Putamen (tissue), 1 donor: Measurements from ENCODE around the gene LTB4R.

ENCODE experiments used
- DNase-seq: peaks from one replicate; pipeline ENCODE4 v3.0.0-alpha.2; 2016; ENCODE audit warnings: low spot score

The LTB4R gene

DNA sequence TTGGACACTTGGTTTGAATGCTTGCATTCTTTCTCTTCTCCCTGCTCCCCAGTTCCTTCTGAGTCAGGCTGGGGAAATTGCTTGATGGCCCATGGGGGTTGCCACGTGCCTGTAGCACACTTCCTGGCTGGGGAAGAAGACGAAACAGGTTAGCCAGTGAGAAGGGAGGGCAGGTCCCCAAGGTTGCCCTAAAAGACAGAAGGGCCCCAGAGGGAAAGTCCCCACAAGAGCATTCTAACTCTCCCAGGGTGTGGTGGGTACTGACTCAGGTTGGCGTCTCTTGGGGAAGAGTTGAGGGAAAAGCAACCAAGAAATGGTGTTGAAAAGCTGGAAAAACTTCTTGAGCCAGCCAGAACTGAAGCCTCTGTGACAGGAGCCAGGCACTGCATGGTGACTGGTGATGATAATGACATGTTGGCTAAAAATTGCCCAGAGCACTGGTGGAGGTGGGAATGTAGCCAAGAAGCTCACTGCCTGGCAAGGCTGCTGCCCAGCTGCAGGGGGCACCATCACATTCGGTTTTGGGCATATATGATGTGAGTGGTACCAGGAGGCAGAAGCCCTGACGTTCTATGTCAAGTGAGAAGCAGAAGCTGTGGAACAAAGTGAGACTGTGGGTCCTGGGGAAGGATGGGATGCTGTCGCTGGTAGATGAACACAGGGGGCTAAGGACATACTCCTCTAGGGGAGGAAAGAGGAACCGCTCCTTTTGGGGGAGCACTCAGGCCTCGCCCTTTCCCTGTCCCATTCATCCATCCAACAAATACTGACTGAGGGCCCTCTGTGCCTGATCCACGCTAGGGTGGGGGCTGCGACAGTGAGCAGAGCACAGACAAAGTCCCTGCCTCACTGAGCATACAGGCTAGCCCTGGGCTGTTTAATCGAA lies 31.8 kb upstream of the LTB4R start:
- DNase-seq: peak; percentile 62

DNA sequence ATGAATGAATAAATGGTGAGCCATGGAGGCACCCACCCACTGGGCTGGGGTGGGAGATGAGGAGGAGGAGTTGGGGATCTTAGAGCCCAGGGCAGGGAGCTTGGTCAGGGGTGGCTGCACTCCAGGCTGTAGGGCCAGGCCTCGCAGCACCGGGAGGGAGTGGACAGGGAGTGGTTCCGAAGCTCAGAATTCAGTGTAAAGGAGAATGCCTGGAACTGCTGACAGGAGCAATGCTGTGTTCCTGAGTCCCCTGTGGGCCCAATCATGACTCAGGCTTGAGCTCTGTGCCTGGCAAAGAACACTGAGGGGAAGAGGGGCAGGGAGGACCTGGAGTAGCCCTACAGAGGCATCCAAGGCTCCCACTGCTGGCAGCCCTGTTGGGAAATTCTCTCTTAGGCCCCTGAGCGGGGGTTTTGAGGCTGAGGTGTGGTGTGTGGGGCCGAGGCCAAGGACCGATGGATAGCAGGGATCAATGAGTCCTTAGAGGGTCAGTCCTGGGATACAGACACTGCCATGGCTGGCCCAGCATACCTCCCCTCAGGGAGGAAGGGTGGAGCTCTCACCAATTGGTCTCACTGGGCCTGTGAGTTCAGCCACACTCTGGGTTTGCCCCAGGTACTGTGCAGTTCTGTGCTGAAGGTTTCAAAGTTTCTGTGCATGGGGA lies 30.4 kb upstream of the LTB4R start:
- no peak for DNase-seq

DNA sequence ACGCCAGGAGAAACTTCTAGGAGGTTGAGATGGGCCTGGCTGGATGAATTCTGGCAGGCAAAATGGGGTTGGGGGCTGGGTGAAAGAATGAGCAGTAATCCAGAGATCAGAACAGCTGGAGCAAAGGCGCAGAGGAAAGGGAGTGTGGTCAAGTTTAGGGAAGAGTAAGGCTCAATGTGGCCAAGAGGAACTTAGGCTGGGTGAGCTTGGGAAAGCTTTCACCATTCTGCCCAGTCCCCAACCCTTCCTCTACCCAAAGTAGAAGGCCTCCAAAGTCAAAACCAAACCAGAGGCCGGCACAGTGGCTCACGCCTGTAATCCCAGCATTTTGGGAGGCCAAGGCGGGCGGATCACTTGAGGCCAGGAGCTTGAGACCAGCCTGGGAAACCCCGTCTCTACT lies 29.7 kb upstream of the LTB4R start:
- DNase-seq: no peak

DNA sequence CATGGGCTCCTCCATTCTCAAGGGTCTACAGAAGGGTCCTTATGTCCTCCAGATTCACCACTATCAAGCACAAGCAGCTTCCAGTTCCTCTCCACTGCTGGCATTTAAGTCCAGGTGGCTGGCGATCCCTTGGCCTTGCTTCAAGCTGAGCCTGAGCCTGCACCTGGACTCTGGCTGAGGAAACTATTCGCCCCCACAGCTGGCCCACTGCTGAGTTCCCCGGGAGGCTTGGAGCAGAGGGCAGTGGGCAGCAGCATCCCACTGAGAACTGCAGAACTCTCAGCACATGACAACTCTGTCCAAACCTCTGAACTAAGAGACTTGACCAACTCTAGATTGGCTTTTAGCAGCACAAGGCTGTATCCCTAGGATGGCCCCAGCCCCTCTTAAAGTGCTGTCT lies 28.6 kb upstream of the LTB4R start:
- no peak for DNase-seq

DNA sequence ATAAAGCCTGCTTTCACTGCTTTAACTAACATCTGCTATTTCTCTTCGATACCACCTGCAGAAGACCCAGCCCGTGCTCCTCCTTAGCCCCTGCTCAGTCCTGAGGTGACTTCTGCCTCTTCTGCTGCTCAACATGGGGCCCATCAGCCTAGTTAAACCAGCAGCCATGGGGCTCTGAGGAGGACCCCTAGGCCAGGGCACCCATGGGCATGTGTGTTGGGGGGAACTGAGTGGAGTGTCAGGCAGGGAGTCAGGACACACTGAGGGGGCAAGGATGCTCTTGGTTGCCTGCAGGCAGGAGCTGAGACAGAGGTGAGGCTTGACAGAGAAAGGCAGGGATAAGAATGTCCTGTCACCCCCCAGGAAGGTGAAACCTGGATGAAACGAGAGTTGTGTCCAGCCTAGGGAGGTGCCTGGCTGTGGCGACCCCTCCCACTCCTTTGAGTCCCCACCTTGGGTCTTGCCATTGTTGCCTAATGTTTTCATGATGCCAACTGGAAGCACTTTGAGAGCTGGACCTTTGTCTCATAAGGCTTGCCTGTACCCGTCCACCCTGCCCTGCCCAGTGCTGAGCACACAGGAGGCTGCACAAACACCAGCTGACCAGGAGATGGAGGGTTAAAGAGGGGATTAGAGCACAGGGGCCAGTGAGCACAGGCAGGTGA lies 27.4 kb upstream of the LTB4R start:
- no peak for DNase-seq

DNA sequence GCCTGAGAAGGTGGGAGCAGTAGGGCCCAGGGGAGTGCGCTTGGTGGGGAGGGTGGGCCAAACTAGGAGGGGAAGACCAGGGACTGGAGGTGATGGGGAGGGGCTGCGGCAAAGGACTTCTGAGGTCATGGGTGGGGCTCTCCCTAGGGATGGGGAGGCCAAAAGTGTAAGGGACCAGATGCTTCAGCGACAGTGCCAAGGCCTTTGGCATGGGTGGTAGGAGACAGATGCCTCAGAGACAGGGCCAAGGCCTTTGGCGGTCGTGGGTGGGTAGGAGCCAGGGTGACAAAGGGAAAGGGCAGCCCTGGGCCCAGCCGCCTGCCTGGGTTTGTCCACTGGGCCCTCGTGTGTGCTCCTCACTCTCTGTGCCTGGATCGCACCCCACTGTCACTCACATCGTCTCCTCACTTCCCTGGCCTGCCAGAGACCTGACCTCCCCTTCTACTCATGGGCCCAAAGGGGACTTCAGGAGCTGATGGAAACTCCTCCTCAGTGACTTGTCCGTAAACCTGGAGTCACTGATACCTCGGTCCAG lies 26.7 kb upstream of the LTB4R start:
- no peak for DNase-seq

DNA sequence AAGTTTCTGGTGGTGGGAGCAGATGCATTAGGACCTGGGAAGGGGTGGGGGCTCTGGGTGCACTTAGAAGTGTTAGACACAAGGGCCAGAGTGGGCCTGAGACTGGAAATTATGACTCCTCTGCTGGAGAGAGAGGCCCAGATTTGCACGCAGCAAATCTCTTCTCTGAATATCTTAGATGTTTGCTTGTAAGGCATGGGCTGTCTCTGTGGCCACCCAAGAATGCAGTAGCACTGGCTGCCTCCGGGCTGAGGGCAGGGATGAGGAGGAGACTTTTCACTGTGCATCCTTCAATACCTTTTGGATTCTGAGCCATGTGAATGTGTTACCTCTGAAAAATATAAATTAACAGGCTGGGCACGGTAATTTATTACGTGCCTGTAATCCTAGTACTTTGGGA lies 26.0 kb upstream of the LTB4R start:
- no peak for DNase-seq

DNA sequence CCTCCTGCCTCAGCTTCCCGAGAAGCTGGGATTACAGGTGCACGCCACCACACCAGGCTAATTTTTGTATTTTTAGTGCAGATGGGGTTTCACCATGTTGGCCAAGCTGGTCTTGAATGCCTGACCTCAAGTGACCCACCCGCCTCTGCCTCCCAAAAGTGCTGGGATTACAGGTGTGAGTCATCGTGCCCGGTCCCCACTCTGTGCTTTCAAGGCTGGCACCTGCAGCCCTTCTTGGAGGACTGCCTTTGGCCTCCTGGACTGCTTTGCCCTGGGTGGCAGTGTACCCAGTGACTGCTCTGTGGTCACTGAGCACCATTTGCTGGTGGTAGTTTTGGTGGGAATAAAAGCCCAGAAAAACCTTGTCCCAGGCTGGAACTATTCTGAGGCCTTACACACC lies 24.3 kb upstream of the LTB4R start:
- no peak for DNase-seq

DNA sequence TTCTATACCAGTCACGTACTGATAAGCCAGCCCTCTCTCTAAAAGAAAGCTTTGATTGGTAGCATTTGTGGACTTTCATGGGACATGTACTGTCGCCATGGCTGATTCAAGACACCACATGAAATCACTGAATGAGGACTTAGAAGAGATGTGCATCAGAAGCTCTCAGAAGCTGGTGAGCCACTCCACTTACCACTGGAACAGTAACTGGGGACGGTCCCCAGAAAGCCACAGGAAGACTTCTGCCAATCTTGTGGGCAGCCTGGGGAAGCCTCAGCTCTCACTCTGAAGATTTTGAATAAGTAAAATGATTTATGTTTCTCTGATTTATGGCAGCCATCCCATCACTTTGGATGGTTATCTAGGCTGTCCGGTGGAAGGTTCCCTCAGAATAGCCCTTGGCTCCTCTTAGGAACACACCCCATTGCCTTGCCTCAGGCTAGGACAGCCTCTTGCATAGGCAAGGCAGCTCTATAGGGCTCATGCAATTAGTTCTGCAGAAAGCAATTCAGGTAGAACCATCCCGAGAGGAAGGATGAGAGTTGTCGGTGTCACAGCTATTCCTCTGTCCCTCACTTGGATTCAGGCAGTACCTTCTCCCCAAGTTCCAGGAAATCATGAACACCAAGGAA lies 21.5 kb upstream of the LTB4R start:
- no peak for DNase-seq

DNA sequence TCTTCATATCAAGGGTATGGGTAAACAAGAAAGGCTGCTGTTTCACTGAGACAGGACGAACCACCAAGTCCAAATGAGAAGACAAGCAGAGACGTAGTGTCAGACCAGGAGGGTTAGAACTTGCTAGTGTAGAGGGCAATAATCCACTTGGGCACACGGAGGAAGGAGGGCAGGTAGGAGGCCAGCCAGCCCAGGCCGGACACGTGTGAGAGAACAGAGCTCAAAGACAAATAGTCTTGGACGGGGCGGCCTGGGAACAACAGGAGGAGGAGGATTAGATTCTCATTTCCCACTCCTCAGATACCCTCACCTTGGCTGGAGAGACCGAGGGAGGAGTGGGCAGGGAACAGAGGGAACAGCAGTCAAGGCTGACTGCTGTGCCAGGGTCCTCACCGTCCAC lies 20.6 kb upstream of the LTB4R start:
- no peak for DNase-seq

DNA sequence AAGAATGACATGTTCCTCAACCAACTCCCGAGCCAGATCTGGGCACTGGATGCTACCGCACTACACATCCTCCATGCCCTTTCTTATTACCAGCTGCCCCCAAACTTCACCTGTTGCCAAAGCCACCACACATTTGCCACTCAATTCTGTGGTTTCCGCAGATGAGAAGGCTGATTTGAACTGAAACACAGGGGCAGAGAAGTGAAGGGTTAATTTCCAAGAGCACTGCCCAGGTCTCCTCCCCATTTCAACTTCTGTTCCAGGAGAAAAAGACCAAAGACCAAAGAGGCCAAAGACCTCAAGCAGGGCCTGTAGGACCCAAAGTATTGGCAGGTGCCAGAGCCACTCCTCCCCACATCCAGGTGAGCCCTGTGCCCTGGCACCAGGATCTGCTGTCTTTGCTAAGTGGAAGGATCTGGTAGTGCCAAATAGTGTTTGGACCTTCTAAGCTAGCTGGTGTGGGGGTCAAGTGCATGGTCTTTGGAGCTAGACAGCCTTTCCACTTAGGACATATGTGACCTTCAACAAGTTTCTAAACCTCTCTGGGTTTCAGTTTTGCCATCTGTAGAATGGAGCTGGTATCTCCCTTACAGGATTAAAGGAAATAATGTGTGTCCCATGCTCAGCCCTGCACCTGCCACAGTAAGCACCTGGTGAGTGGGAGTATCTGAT lies 19.7 kb upstream of the LTB4R start:
- DNase-seq: no peak

DNA sequence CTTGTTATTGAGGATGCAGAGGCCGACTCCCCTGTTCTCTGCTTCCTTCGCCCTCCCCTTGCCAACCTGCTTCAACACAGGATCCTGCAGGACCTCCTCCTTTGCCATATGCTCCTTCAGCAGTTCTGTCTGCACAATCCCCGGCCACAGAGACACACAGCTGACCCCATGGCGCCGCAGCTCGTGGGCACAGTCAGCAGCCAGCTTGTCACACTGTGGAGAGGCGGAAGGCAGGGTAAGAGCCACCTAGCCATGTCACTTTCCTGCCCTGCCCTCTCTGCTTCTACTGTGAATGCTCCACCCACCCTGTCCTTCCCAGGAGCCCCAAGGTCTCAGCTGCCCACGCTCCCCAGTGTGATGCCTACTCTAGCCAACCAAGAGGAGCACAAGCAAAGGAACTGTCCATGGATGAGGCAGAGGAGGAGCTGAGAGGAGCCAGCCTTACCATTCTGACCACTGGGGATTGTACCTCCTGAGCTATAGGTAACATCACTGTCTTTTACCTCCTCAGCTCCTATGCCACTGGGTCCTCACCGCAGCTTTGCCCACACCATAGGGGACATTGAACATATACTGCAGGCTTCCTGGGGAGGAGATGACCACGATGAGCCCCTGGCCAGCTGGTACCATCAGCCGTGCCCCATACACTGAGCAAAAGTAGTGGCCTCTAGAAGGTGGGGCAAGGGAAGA lies 19.0 kb upstream of the LTB4R start:
- no peak for DNase-seq

DNA sequence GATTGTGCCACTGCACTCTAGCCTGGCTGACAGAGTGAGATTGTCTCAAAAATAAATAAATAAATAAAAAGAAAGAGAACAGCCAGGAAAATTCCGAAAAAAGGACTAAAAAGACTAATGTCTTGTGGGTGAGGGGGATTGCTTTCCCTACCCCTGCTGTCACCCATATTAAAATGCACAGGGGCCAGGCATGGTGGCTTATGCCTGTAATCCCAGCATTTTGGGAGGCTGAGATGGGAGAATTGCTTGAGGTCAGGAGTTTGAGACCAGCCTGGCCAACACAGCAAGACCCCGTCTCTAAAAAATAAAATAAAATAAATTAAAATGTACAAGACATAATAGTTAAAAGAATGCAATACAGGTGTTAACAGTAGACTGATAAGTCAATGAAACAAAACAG lies 17.8 kb upstream of the LTB4R start:
- no peak for DNase-seq

DNA sequence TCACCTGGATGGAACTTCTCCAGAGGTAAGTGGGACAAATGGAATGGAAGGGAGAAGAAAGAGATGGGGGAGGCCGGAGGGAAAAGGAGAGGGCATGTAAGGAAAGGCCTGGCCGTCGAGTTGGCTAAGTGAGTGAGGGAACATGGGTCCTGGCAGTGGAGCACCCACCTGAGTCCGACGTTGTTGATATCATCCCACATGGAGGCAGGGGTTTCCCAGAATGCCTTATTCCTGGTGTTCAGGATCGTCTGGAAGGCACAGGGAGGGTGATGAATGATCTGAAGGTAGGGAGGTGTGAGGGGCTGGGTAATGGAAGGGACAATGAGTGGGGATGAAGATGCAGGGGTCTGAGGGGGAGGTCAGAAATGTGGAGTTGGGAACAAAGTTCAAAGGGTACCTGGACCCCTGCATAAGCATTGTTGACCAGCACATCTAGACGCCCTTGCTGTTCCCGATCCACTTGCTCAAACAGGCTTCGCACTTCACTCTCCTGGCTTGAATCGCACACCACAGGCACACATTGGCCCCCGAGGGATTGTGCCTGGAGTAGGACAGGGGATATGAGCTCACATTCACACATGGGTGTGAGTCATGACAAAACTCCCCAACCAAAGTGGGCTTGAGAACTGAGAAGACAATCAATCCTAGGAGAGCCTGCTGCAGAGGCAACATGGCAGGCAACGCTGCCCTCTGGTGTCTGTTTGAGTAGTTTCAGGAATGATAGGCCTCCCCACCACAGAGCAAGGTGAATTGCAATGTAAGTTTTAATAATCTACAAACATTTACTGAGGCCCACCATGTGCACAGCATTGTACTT lies 14.8 kb upstream of the LTB4R start:
- no peak for DNase-seq

DNA sequence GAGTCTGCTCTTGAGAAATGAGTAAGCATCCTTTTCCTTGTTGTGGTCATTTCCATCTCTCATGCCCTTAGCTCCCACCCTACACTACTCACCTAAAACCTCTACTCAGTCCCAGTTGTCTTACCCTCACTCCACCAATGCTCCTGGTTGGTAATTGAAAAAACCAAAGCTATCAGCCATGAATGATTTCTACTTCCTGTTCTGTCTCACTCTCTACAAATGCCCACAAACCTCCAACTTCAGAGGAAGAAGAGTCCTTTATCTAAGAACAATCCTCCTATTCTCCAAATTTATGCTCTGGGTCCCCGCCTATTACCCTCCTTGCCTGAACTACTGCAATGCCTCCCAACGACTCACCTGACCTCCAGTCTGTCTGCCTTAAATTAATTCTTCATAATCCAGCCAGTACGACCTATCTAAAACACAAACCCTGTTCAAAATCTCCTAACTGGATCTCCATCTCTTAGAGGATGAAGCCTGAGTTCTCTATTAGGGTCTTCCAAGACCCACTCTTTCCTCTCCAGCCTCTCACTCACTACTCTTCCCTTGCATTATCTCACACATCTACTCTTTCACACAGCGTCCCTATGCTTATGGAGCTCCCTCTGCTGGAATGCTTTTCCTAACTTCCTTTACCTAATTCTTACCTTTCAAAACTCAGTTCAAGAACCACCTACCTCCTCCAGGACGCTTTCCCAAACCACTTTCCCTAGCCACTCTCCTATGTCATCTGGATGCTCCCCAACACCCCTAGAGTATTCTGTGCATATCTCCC lies 13.9 kb upstream of the LTB4R start:
- no peak for DNase-seq

DNA sequence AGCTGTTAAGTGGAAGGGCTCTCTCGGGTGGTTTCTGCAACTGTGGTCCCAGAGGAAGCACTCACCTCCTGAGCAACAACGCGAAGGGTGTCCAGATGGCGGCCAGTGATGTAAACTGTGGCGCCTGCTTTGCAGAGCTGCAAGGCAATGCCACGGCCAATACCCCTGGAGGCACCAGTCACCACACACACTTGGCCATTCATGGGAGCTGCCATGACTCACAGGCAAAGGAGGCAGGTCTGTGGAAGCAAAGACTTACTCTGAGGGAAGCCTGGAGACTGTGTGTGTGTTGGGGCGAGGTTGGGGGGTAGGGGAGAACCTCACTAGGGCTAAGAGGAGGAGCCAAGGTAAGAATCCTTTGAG lies 12.4 kb upstream of the LTB4R start:
- no peak for DNase-seq

DNA sequence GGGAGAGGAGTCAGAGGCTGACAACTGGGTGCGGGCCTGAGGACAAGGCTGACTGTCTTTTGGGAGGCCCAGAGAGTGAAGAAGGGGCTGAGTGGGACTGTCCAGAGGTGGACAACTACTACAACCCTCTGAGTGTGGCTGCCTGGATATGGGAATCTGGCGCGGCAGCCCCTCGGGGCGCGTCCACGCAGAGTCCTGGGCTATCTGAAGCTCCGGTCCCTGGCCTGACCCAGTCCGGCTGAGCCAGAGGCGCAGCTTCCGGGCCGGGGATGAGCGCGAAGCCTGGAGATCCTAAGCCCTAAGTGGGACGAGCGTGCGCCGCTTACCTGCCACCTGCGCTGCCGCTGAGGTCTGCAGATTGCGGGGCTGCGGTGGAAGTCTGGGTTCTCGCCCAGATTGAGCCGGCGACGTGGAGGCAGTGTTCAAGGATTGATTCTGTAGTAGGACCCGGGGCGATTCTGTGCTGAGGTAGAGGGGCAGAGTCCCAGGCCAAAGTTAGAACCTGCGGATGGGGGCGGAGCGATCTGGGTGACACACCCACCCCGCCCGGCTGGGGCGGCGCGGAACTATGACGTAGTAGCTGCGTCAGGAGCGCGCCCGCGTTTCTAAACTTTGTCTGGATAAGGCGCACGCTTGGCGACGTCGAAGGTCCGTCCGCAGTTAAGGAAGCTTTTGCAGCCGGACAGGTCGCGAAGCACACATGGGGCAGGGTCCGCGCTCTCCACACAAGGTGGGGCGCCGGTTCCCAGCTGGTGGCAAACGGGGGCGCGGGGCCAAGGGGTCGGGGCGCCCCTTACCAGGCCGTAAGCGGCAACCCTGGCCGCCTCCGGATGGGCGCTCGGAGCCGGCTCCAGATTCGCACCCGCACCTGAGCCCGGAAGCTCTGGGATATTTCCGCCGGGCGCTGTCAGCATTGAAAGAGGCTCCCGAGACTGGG lies 11.8 kb upstream of the LTB4R start, which contains the start of the genes DHRS1 and NOP9:
DHRS1 (minus strand) TSS at position 526 of the 937 bp plus-strand sequence. CDS start 674 bp downstream, outside the sequence.
NOP9 (plus strand) TSS at position 596 of the 937 bp plus-strand sequence; CDS start at position 701, 105 bp downstream.
- peak; percentile 83 for DNase-seq

DNA sequence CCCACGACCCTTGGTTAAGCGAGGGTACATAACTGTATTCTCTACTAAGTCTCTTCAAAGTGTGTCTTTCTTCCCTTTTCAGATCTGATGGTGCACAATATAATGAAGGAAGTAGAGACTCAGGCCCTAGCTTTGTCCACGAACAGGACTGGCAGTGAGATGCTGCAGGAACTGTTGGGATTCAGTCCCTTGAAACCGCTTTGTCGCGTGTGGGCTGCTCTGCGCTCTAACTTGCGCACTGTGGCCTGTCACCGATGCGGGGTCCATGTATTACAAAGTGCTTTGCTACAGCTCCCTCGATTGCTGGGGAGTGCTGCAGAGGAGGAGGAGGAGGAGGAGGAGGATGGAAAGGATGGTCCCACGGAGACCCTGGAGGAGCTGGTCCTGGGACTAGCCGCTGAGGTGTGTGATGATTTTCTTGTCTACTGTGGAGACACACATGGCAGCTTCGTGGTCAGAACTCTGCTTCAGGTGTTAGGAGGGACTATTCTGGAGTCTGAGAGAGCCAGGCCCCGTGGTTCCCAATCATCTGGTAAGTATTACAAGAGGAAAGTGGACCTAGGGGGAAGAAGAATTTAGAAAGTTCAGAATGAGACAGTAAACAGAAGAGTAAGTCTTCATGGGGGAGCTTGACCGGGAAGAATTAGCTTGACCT lies 10.8 kb upstream of the LTB4R start:
- no peak for DNase-seq
